GM21825 (cell line): ENCODE data around the gene RNF166.
"Not testable (repeated sequence)": the region's sequence is repeated elsewhere in the genome, so short reads cannot be mapped to it uniquely, and the experiment has no call there.

Experiments
- ATAC-seq: cut with Tn5 transposase; IDR thresholded peaks from one replicate; pipeline ENCODE4 v1.9.1; 2021; ENCODE audit warnings: mild to moderate bottlenecking, moderate library complexity; ENCODE audit not compliant: unreplicated experiment

The RNF166 gene

GRCh38 chr16:88678224-88678979 lies 27.8 kb downstream of the RNF166 start:
- no peak for ATAC-seq

GRCh38 chr16:88677721-88678120 lies 28.5 kb downstream of the RNF166 start:
- ATAC-seq: no peak

- no peak for ATAC-seq
Observed at GRCh38 chr16:88676502-88677242, 29.5 kb downstream of the RNF166 start.

GRCh38 chr16:88673716-88674379 lies 32.4 kb downstream of the RNF166 start:
- no peak for ATAC-seq

- no peak for ATAC-seq
Observed at GRCh38 chr16:88672776-88673175, 33.4 kb downstream of the RNF166 start.

- no peak for ATAC-seq
Observed at GRCh38 chr16:88671806-88672205, 34.4 kb downstream of the RNF166 start.

- no peak for ATAC-seq
Observed at GRCh38 chr16:88669980-88670379, 36.2 kb downstream of the RNF166 start.

- not testable (repeated sequence) for ATAC-seq
Observed at GRCh38 chr16:88669493-88669892, 36.7 kb downstream of the RNF166 start.

GRCh38 chr16:88667461-88667860 lies 38.7 kb downstream of the RNF166 start:
- no peak for ATAC-seq

GRCh38 chr16:88665570-88665969 lies 40.6 kb downstream of the RNF166 start:
- ATAC-seq: no peak

GRCh38 chr16:88665148-88665547 lies 41.1 kb downstream of the RNF166 start:
- no peak for ATAC-seq

- ATAC-seq: peak; percentile 88
Observed at GRCh38 chr16:88662843-88663606, 43.2 kb downstream of the RNF166 start, which contains the start of gene MVD. TSS of gene MVD (minus strand) at chr16:88663091. CDS start at chr16:88663080, 11 bp downstream.

GRCh38 chr16:88662222-88662842 lies 43.9 kb downstream of the RNF166 start:
- ATAC-seq: no peak

- no peak for ATAC-seq
Observed at GRCh38 chr16:88661468-88661867, 44.7 kb downstream of the RNF166 start.

GRCh38 chr16:88659160-88659559 lies 47.0 kb downstream of the RNF166 start:
- ATAC-seq: no peak

GRCh38 chr16:88658714-88659113 lies 47.5 kb downstream of the RNF166 start:
- ATAC-seq: no peak

- no peak for ATAC-seq
Observed at GRCh38 chr16:88657371-88657770, 48.8 kb downstream of the RNF166 start.

- no peak for ATAC-seq
Observed at GRCh38 chr16:88656291-88656980, 49.8 kb downstream of the RNF166 start.

- ATAC-seq: no peak
Observed at GRCh38 chr16:88655733-88656281, 50.4 kb downstream of the RNF166 start.
